ENCODE results near the gene DEK. TPM values are rescaled to one million over a fixed set of nuclear protein-coding genes. Genes with fewer than 3 reads are reported as not detected.
"Not testable (repeated sequence)": the region's sequence is repeated elsewhere in the genome, so short reads cannot be mapped to it uniquely, and the experiment has no call there.

Gene DEK
- polyA plus RNA-seq, 1 donor (not counting 4 experiments of a cell fraction or from before 2014, with no cell fraction given): 45.0 TPM

GRCh38 chr6:18209539-18210197, 54.7 kb downstream of the DEK start:
- no peaks in the 10 kb centered on the region for H3K27me3 ChIP-seq (ENCODE audit: control insufficient read depth, extremely low read depth, insufficient read depth, low read length)
- no peaks in the 10 kb centered on the region for H3K9me3 ChIP-seq (ENCODE audit: control insufficient read depth, low read depth, low read length)
- no peaks in the 10 kb centered on the region for H4K20me1 ChIP-seq (ENCODE audit: control insufficient read depth, extremely low read depth, insufficient read depth, low read length)
- TF ChIP-seq, protein P1, sequence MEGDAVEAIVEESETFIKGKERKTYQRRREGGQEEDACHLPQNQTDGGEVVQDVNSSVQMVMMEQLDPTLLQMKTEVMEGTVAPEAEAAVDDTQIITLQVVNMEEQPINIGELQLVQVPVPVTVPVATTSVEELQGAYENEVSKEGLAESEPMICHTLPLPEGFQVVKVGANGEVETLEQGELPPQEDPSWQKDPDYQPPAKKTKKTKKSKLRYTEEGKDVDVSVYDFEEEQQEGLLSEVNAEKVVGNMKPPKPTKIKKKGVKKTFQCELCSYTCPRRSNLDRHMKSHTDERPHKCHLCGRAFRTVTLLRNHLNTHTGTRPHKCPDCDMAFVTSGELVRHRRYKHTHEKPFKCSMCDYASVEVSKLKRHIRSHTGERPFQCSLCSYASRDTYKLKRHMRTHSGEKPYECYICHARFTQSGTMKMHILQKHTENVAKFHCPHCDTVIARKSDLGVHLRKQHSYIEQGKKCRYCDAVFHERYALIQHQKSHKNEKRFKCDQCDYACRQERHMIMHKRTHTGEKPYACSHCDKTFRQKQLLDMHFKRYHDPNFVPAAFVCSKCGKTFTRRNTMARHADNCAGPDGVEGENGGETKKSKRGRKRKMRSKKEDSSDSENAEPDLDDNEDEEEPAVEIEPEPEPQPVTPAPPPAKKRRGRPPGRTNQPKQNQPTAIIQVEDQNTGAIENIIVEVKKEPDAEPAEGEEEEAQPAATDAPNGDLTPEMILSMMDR (optimal IDR thresholded peaks at IDR 0.05 in 1 of 3, IDR thresholded peaks at IDR 0.05 in 1 of 3, conservative IDR thresholded peaks at IDR 0.05 in 1 of 3; ENCODE audit: extremely low read depth in 1 of 3, insufficient read depth in 2 of 3, low read length in 3 of 3): no peak
- no peak for TF ChIP-seq EZH2 (IDR thresholded peaks at IDR 0.05; ENCODE audit: low read length)
- no peak overlapping the region for H3K4me2 ChIP-seq (ENCODE audit: control insufficient read depth, extremely low read depth, insufficient read depth, low read depth, low read length)
- H3K27ac ChIP-seq (ENCODE audit: control insufficient read depth, insufficient read depth, low read length): no peak overlapping the region
- H3K4me1 ChIP-seq (ENCODE audit: control insufficient read depth, extremely low read depth, insufficient read depth, low read length): no peaks in the 10 kb centered on the region
- H3K4me3 ChIP-seq (ENCODE audit: control insufficient read depth in 2 of 3, extremely low read depth in 1 of 3, insufficient read depth in 2 of 3, low read depth in 1 of 3, low read length in 3 of 3): no peak overlapping the region
- H3K9me1 ChIP-seq (ENCODE audit: control insufficient read depth, extremely low read depth, insufficient read depth, low read length): no peaks in the 10 kb centered on the region
- DNase-seq (ENCODE audit: low read depth, low spot score): no peak
- dilution Hi-C loops (cut with MboI; ENCODE audit: extremely low pct_ligation_motif_present, low sequenced_read_pairs): no loop called here
- no peak for FAIRE-seq
- H3K79me2 ChIP-seq (ENCODE audit: control insufficient read depth, insufficient read depth, low read length): no peaks in the 10 kb centered on the region
- H3K9ac ChIP-seq (ENCODE audit: control insufficient read depth, extremely low read depth, insufficient read depth, low read length): no peak overlapping the region
- H2AFZ ChIP-seq (ENCODE audit: control insufficient read depth, low read length): no peak overlapping the region
- peaks cover 6 to 23% of the 10 kb centered on the region in 2 experiments for H3K36me3 ChIP-seq (ENCODE audit: control insufficient read depth in 2 of 2, extremely low read depth in 1 of 2, insufficient read depth in 2 of 2, low read length in 2 of 2)

GRCh38 chr6:18208778-18209177, 55.6 kb downstream of the DEK start:
- peaks cover 6 to 24% of the 10 kb centered on the region in 2 experiments for H3K36me3 ChIP-seq (ENCODE audit: control insufficient read depth in 2 of 2, extremely low read depth in 1 of 2, insufficient read depth in 2 of 2, low read length in 2 of 2)
- H3K79me2 ChIP-seq (ENCODE audit: control insufficient read depth, insufficient read depth, low read length); H3K27me3 ChIP-seq (ENCODE audit: control insufficient read depth, extremely low read depth, insufficient read depth, low read length); H4K20me1 ChIP-seq (ENCODE audit: control insufficient read depth, extremely low read depth, insufficient read depth, low read length); H3K4me1 ChIP-seq (ENCODE audit: control insufficient read depth, extremely low read depth, insufficient read depth, low read length); H3K9me3 ChIP-seq (ENCODE audit: control insufficient read depth, low read depth, low read length); FAIRE-seq; DNase-seq (ENCODE audit: low read depth, low spot score); H3K27ac ChIP-seq (ENCODE audit: control insufficient read depth, insufficient read depth, low read length); H3K4me3 ChIP-seq (ENCODE audit: control insufficient read depth in 2 of 3, extremely low read depth in 1 of 3, insufficient read depth in 2 of 3, low read depth in 1 of 3, low read length in 3 of 3); H3K4me2 ChIP-seq (ENCODE audit: control insufficient read depth, extremely low read depth, insufficient read depth, low read depth, low read length); dilution Hi-C loops (cut with MboI; ENCODE audit: extremely low pct_ligation_motif_present, low sequenced_read_pairs); H3K9ac ChIP-seq (ENCODE audit: control insufficient read depth, extremely low read depth, insufficient read depth, low read length); H3K9me1 ChIP-seq (ENCODE audit: control insufficient read depth, extremely low read depth, insufficient read depth, low read length); H2AFZ ChIP-seq (ENCODE audit: control insufficient read depth, low read length): not testable (repeated sequence)

GRCh38 chr6:18207949-18208348, 56.4 kb downstream of the DEK start:
- H3K36me3 ChIP-seq (ENCODE audit: control insufficient read depth in 2 of 2, extremely low read depth in 1 of 2, insufficient read depth in 2 of 2, low read length in 2 of 2): peaks cover 6 to 26% of the 10 kb centered on the region in 2 experiments
- no peaks in the 10 kb centered on the region for H3K9me3 ChIP-seq (ENCODE audit: control insufficient read depth, low read depth, low read length)
- H3K27ac ChIP-seq (ENCODE audit: control insufficient read depth, insufficient read depth, low read length): no peak overlapping the region
- no peak for DNase-seq (ENCODE audit: low read depth, low spot score)
- no peaks in the 10 kb centered on the region for H3K79me2 ChIP-seq (ENCODE audit: control insufficient read depth, insufficient read depth, low read length)
- no peak for FAIRE-seq
- dilution Hi-C loops (cut with MboI; ENCODE audit: extremely low pct_ligation_motif_present, low sequenced_read_pairs): no loop called here
- no peaks in the 10 kb centered on the region for H4K20me1 ChIP-seq (ENCODE audit: control insufficient read depth, extremely low read depth, insufficient read depth, low read length)
- H3K27me3 ChIP-seq (ENCODE audit: control insufficient read depth, extremely low read depth, insufficient read depth, low read length): no peaks in the 10 kb centered on the region
- no peak overlapping the region for H3K4me2 ChIP-seq (ENCODE audit: control insufficient read depth, extremely low read depth, insufficient read depth, low read depth, low read length)
- no peaks in the 10 kb centered on the region for H3K9me1 ChIP-seq (ENCODE audit: control insufficient read depth, extremely low read depth, insufficient read depth, low read length)
- H2AFZ ChIP-seq (ENCODE audit: control insufficient read depth, low read length): no peak overlapping the region
- no peaks in the 10 kb centered on the region for H3K4me1 ChIP-seq (ENCODE audit: control insufficient read depth, extremely low read depth, insufficient read depth, low read length)
- no peak overlapping the region for H3K4me3 ChIP-seq (ENCODE audit: control insufficient read depth in 2 of 3, extremely low read depth in 1 of 3, insufficient read depth in 2 of 3, low read depth in 1 of 3, low read length in 3 of 3)
- TF ChIP-seq, protein P1 (optimal IDR thresholded peaks at IDR 0.05 in 1 of 3, IDR thresholded peaks at IDR 0.05 in 1 of 3, conservative IDR thresholded peaks at IDR 0.05 in 1 of 3; ENCODE audit: extremely low read depth in 1 of 3, insufficient read depth in 2 of 3, low read length in 3 of 3): no peak
- TF ChIP-seq EZH2 (IDR thresholded peaks at IDR 0.05; ENCODE audit: low read length): no peak
- no peak overlapping the region for H3K9ac ChIP-seq (ENCODE audit: control insufficient read depth, extremely low read depth, insufficient read depth, low read length)

All from keratinocyte (primary cell).